ENCODE data around the gene AP3D1. TPM values are rescaled to one million over a fixed set of nuclear protein-coding genes. Genes with fewer than 3 reads are reported as not detected.

AP3D1 gene
- total RNA-seq, 1 donor from 2014 or later: 109 TPM

DNA sequence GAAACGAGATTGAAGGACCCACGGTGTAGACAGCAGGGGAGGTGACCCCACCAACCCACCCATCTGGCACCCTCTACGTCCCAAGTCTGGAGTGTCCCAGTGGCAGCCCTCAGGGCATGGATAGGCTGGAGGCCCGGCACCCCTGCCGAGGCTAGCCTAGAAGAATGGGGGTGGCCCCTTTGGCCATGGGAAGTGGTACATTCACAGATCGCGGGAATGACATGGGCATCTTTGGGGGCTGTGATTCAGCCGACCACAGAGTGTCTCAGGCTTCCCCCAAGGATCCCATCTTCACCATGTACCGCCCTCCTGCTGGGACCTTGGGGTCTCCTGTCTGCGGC lies 89.0 kb downstream of the AP3D1 start:
- peak overlapping the region; percentile 99 for H3K27ac ChIP-seq
- peaks cover 47% of the 10 kb centered on the region for H3K4me1 ChIP-seq

DNA sequence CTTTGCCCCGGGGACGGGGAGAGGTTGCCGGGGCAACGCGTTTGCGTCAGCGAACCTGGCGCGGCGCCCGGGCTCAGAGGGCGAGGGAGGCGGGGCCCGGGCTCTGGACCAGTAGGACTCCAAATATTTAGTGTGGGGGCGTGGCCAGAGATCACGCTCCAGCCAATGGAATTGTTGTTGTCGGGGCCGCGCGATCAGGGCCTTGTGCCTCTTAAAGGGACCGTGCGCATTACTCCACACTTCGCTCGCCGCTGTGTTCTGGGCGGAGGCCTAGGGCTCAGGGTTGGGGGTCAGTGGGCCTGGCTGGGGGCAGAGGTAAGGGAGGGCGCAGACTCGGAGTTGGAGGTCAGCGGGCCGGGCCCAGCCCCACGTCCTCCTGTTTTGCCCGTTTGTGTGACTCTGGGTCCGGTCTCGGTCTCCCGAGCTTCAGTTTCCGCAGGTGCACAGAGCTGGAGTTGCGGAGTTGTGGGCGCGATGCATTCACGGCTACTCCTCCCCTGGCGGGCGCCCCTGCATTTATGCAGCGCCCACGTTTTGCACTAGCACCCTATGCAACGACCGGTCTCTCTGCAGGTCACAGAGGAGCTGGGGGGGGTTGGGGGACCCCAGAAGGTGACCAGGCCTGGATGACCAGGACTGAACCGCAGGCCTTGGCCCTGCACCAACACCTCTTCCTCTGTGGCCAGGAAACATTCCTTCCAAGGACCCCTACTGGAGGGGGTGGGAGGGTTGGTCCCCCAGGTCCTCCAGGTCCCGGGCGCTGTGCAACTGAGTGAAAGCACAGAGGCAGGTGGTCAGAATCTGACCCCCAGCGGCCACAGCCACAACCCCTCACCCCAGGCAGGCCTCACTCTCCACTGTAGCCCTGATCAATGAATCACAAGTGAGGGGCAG lies 89.6 kb downstream of the AP3D1 start:
- Histone ChIP-seq H3K36me3 (no peaks in the 10 kb centered on the region), H3K4me3 (peak overlapping the region; percentile 64), H3K9me3 (no peaks in the 10 kb centered on the region), H3K4me1 (peaks cover 53% of the 10 kb centered on the region), H3K27me3 (no peaks in the 10 kb centered on the region), H3K27ac (peak overlapping the region; percentile 99)
- intact Hi-C loops (cut with DNase I): no loop called here
- ATAC-seq: peak; percentile 88
- TF ChIP-seq, protein P1, sequence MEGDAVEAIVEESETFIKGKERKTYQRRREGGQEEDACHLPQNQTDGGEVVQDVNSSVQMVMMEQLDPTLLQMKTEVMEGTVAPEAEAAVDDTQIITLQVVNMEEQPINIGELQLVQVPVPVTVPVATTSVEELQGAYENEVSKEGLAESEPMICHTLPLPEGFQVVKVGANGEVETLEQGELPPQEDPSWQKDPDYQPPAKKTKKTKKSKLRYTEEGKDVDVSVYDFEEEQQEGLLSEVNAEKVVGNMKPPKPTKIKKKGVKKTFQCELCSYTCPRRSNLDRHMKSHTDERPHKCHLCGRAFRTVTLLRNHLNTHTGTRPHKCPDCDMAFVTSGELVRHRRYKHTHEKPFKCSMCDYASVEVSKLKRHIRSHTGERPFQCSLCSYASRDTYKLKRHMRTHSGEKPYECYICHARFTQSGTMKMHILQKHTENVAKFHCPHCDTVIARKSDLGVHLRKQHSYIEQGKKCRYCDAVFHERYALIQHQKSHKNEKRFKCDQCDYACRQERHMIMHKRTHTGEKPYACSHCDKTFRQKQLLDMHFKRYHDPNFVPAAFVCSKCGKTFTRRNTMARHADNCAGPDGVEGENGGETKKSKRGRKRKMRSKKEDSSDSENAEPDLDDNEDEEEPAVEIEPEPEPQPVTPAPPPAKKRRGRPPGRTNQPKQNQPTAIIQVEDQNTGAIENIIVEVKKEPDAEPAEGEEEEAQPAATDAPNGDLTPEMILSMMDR (IDR thresholded peaks at IDR 0.05): no peak
- peak; percentile 99 for DNase-seq

More for the DNA sequence above, 89.0 kb downstream of the AP3D1 start:
- TF ChIP-seq, protein P1 (IDR thresholded peaks at IDR 0.05): no peak
- H3K9me3 ChIP-seq: no peaks in the 10 kb centered on the region
- peak overlapping the region; percentile 64 for H3K4me3 ChIP-seq
- H3K36me3 ChIP-seq: no peaks in the 10 kb centered on the region
- ATAC-seq: no peak
- DNase-seq: no peak
- no peaks in the 10 kb centered on the region for H3K27me3 ChIP-seq
- intact Hi-C loops (cut with DNase I): no loop called here

DNA sequence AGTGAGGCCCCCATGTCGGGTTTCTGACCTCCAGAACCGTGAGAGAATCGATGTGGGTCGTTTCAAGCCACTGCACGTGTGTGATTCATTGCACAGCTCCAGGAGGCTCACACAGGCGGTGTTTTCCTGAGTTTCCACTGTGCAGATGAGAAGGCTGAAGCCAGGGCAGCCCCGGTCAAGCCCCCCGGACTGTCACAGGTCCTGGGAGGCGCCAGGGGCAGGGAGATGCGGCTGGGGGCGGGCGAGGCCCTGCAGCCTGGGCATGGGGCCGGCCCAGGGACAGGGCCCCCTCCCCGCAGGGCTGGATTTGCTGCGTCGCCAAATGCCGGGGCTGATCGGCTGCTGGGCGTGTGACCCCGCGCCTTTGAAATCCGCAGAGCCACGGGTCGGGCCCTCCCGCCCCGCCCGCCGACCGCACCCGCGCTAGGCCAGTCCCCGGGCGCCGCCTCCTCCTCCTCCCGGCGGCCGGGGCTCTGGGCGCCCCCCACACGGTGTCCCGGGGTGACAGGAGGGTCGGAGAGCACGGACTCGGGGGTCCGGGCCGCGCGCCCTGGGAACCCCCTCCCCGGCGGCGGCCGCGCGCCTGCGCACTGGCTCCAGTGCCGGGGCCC lies 90.4 kb downstream of the AP3D1 start:
- Histone ChIP-seq H3K4me1 (peaks cover 58% of the 10 kb centered on the region), H3K36me3 (no peaks in the 10 kb centered on the region), H3K4me3 (peak overlapping the region; percentile 64), H3K27me3 (no peaks in the 10 kb centered on the region), H3K27ac (peak overlapping the region; percentile 99), H3K9me3 (no peaks in the 10 kb centered on the region)
- ATAC-seq (peak; percentile 53), DNase-seq (peak; percentile 89)
- TF ChIP-seq, protein P1 (IDR thresholded peaks at IDR 0.05): no peak
- intact Hi-C loops (cut with DNase I): no loop called here

DNA sequence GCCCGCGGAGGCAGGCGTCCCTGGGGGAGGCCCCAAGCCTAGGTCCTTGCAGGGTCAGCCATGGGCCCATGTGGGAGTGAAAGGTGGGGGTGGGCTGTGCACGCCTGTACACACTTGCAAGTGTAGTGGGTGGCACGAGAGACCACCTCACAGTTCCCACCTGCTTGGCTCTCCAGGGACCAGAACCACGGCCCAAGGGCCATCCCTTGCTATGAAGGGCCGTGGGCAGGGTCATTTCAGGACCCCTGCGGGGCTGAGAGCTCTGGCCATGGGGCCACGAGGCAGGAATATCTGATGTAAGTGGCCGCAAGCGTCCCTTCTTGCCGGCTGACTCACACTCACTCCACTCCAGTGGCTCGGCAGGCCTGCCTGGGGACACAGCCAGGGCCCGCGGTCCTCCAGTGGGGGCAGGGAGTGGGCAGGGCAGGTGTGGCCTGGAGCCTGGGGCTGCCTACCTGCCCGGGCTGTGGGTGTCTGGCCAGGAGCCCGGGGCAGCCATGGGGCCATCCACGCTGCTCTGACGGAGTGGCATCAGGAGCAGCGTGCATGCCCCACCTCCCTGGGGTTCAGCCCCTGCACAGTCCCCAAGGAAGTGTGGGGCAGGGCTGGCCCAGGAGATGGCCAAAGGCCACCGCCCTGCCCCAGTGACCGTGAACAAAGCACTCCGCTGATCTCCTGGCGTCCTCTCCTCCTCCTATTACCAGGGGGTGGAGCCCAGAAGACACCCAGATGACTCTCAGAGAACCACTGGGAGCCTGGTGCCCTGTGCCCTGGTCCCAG lies 91.8 kb downstream of the AP3D1 start:
- Histone ChIP-seq H3K4me3 (peak overlapping the region; percentile 64), H3K27ac (peak overlapping the region; percentile 99), H3K27me3 (no peaks in the 10 kb centered on the region), H3K9me3 (no peaks in the 10 kb centered on the region), H3K36me3 (no peaks in the 10 kb centered on the region), H3K4me1 (peaks cover 70% of the 10 kb centered on the region)
- DNase-seq (peak; percentile 95), ATAC-seq (peak; percentile 73)
- TF ChIP-seq, protein P1 (IDR thresholded peaks at IDR 0.05): no peak
- intact Hi-C loops (cut with DNase I): no loop called here

DNA sequence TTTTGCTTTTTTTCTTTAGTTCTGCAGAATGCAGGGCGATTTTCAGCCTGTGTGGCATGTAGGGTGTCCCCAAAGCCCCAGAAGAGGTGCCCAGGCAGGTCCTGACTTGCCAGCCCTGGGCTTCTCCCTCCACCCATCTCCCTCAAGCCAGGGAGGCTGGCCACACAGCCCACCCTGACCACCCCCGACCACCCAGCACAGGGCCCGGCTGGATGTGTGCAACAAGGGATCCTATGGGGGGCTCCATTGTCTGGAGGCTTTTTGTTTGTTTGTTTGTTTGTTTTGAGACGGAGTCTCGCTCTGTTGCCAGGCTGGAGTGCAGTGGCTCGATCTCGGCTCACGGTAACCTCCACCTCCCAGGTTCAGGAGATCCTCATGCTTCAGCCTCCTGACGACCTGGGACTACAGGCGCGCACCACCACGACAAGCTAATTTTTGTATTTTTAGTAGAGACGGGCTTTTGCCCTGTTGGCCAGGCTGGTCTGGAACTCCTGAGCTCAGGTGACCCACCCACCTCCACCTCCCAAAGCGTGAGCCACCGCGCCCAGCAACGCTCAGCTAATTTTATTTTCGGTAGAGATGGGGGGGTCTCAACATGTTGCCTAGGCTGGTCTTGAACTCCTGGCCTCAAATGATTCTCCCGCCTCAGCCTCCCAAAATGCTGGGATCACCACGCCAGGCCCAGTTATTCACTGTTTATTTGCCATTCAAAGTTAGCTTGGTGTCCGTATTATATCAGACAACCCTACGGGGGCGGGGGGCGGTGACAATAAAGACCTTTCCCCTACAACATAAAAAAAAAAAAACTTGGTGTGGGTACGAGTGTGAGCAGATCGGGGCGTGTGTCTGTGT lies 92.6 kb downstream of the AP3D1 start:
- no peak overlapping the region for H3K4me3 ChIP-seq
- intact Hi-C loops (cut with DNase I): no loop called here
- H3K4me1 ChIP-seq: peaks cover 71% of the 10 kb centered on the region
- TF ChIP-seq, protein P1 (IDR thresholded peaks at IDR 0.05): no peak
- H3K36me3 ChIP-seq: no peaks in the 10 kb centered on the region
- ATAC-seq (no peak), DNase-seq (no peak)
- no peaks in the 10 kb centered on the region for H3K27me3 ChIP-seq
- no peaks in the 10 kb centered on the region for H3K9me3 ChIP-seq
- H3K27ac ChIP-seq: peak overlapping the region; percentile 99

Data from upper lobe of right lung (tissue), 1 donor.